ENCODE data around the gene ERCC6L2.

ERCC6L2 gene

DNA sequence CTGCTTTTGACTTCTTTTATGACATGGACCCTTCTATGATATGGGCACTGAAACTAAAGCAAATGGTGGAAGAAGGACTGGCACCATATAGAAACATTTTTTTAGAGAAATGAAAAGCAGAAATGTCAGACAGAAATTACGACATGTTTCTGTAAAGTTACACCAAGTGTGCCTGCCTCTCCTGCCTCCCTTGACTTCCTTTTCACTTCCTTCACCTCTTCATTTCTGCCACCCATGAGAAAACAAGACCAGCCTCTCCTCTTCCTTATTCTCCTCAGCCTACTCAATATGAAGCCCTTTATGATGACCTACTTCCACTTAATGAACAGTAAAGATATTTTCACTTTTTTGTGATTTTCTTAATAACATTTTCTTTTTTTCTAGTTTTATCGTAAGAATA lies 44.5 kb downstream of the ERCC6L2 start:
- Histone ChIP-seq H3K27me3 (no peaks in the 10 kb centered on the region), H3K4me1 (no peaks in the 10 kb centered on the region), H3K4me3 (ENCODE audit: low read depth, low read length) (no peak overlapping the region), H3K9me3 (no peaks in the 10 kb centered on the region), H3K36me3 (peaks cover 50% of the 10 kb centered on the region)
- TF ChIP-seq CTCF (IDR thresholded peaks at IDR 0.05; ENCODE audit: low read depth, low read length): no peak
- DNase-seq: no peak

DNA sequence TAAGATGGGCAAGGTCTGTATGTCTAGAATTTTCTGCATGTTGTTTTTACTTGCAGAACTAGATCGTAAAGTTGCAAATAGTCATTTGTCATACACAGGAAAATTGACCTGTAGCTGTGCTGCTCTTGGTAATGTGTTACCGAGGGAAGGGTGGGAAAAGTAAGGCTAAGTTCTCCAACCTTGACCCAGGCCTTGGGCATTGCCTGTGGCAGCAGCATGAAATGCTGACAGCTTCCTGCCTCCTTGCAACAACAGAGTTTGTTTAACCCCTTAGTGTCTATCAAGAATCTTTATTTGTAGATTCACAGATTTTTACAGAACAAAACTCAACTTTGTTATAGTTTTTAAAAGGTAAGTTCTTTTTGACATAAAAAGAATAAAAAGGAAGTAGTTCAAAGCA lies 48.3 kb downstream of the ERCC6L2 start:
- TF ChIP-seq CTCF (IDR thresholded peaks at IDR 0.05; ENCODE audit: low read depth, low read length): no peak
- H3K9me3 ChIP-seq: no peaks in the 10 kb centered on the region
- H3K4me3 ChIP-seq (ENCODE audit: low read depth, low read length): no peak overlapping the region
- no peaks in the 10 kb centered on the region for H3K27me3 ChIP-seq
- H3K4me1 ChIP-seq: no peaks in the 10 kb centered on the region
- DNase-seq: no peak
- H3K36me3 ChIP-seq: peaks cover 42% of the 10 kb centered on the region

- Histone ChIP-seq H3K9me3 (no peaks in the 10 kb centered on the region), H3K4me1 (no peaks in the 10 kb centered on the region), H3K27me3 (no peaks in the 10 kb centered on the region), H3K36me3 (peaks cover 38% of the 10 kb centered on the region), H3K4me3 (ENCODE audit: low read depth, low read length) (no peak overlapping the region)
- TF ChIP-seq CTCF (IDR thresholded peaks at IDR 0.05; ENCODE audit: low read depth, low read length): no peak
- DNase-seq: no peak
Observed at GRCh38 chr9:95924987-95925386, 49.5 kb downstream of the ERCC6L2 start.

GRCh38 chr9:95927271-95928004 lies 51.9 kb downstream of the ERCC6L2 start:
- H3K9me3 ChIP-seq: no peaks in the 10 kb centered on the region
- no peak overlapping the region for H3K4me3 ChIP-seq (ENCODE audit: low read depth, low read length)
- no peak for TF ChIP-seq CTCF (IDR thresholded peaks at IDR 0.05; ENCODE audit: low read depth, low read length)
- H3K27me3 ChIP-seq: no peaks in the 10 kb centered on the region
- H3K36me3 ChIP-seq: peaks cover 37% of the 10 kb centered on the region
- no peak for DNase-seq
- H3K4me1 ChIP-seq: no peaks in the 10 kb centered on the region

GRCh38 chr9:95930277-95930676 lies 54.8 kb downstream of the ERCC6L2 start:
- Histone ChIP-seq H3K4me1 (no peaks in the 10 kb centered on the region), H3K9me3 (no peaks in the 10 kb centered on the region), H3K36me3 (peaks cover 44% of the 10 kb centered on the region), H3K27me3 (no peaks in the 10 kb centered on the region), H3K4me3 (ENCODE audit: low read depth, low read length) (no peak overlapping the region)
- DNase-seq: no peak
- TF ChIP-seq CTCF (IDR thresholded peaks at IDR 0.05; ENCODE audit: low read depth, low read length): no peak

GRCh38 chr9:95935861-95936578 lies 60.5 kb downstream of the ERCC6L2 start:
- no peak for TF ChIP-seq CTCF (IDR thresholded peaks at IDR 0.05; ENCODE audit: low read depth, low read length)
- Histone ChIP-seq H3K9me3 (no peaks in the 10 kb centered on the region), H3K4me1 (no peaks in the 10 kb centered on the region), H3K27me3 (no peaks in the 10 kb centered on the region), H3K36me3 (peaks cover 25% of the 10 kb centered on the region), H3K4me3 (ENCODE audit: low read depth, low read length) (no peak overlapping the region)
- DNase-seq: no peak
